Measurements from ENCODE around the gene VEPH1.
"Not testable (repeated sequence)": the region's sequence is repeated elsewhere in the genome, so short reads cannot be mapped to it uniquely, and the experiment has no call there.

Gene VEPH1

GRCh38 chr3:157348304-157349075 lies 154.7 kb downstream of the VEPH1 start:
- peak; percentile 28 for DNase-seq (ENCODE audit: low read depth)

GRCh38 chr3:157347577-157348303 lies 155.5 kb downstream of the VEPH1 start:
- DNase-seq (ENCODE audit: low read depth), result peak; percentile 6

DNA sequence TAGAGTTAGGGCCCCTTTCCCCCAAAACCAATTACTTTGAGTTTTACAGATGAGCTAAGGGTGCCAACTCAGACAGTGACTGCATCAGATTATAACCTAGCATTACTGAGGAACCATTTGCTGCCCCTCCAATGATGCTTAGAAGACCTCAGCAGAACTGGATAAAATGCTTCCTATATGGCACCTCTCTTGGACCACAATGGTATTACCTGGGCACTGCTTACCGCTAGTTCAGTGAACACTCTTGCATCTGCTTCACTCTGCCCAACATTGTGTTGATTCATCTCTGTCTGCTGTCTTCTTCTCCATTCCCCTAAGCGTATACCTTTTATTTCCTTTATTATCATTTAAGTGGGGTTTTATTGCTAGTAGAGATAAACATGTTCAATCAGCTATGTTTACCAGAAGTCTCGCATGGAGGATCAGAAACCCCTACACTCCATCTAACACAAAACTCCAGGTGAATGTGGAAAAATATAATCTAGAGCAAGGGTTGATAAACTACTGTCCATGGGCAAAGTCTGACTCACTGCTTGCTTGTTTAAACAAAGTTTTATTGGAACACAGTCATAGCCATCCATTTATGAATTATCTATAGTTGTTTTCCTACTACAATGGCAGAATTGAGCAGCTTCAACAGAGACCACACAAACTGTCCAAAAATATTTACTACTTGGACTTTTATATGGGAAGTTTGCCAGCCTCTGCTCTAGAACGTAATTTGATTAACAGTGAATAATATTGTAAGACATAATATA lies 166.8 kb downstream of the VEPH1 start:
- peak; percentile 64 for DNase-seq (ENCODE audit: low read depth)

DNA sequence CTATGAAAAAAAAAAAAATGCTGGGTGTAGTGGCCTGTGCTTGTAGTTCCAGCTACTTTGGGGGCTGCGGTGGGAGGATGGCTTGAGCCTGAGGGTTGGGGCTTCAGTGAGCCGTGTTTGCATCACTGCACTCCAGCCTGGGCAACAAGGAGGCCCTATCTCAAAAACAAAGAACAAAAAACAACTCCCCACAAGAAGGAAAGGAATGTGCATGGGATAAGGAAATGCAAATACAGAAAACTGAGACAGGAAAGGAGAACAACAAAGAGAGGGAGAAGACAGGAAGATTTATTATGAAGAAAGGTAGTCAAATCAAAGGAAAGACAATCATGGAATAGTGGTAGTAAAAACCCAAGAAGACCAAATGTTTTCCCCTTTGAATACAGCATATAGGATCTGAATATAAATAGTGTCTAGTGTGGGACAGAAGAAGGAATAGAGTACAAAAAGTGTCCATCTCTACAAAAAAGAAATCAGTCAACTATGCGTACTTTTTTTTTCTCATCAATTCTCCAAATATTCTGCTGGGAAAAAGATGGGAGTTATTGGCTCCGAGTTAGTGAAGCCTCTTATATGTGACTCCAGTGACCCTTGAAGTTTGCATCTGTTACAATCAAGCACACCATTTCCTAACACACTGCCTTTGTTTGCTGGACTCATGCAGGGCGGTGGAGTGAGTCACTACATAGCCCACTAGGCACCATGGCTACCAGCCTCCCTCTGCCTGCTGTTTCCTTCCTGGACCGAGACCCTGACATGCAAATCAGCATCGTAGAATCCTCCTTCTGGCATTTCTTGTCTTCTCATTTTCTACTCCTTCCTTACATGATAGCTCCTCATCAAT lies 167.8 kb downstream of the VEPH1 start:
- DNase-seq (ENCODE audit: low read depth), result peak; percentile 91

DNA sequence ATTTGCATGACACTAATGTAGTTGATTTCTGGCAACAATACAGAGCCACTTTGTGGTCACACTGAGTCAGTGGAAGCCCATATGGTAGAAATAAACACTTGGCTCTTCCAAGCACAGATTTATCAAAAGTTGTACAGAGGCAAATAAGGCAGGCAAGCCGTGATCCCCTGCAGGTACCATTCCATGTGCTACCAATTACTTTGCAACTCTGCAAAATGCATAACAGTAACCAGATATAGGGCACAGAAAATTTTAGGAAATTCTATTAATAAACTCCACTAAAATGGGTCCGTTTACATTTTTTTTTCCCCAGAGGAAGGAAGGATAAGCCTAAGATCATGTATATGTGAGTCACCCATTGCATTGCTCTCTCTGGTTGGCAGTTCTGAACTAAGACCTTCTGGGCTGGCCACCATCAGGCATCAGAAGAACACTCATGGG lies 169.6 kb downstream of the VEPH1 start:
- peak; percentile 87 for DNase-seq (ENCODE audit: low read depth)

DNA sequence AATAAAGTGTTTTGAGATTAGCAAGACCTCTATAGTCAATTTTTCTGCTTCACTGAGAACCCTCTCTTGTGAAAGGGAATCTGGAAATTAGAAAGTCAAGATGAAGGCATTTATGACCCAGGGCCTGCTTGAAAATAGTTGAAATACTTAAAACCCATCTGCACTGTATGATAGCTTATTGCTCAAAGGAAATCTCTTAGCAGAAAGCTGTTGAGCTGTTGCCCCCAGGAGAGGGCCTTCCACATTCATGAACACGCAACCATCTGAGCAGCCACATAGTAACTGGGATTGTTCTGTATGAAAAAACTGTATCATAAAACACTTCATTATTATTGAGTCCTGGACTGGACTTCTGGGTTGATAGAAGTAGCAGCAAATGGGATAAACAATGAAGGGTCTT lies 173.0 kb downstream of the VEPH1 start:
- DNase-seq (ENCODE audit: low read depth), result no peak

DNA sequence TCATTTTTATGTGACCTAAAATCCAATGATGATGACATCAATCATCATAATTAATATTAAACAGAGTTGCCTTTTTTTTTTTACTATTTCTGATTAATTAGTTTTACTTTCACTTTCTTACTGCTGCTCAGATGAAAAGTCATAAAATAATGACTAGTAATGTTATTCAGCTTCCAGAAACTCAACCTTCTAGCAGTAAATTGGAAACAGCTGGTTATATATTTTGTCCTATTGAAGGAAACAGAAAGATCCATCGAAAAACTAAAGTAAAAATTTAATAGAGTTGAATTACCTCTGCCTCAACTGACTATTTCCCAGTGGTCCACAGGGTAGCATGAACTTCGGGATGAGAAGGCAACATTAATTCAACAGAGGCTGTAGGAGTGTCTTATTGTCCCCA lies 173.7 kb downstream of the VEPH1 start:
- DNase-seq (ENCODE audit: low read depth), result peak; percentile 18

GRCh38 chr3:157327837-157328236 lies 175.4 kb downstream of the VEPH1 start:
- no peak for DNase-seq (ENCODE audit: low read depth)

- no peak for DNase-seq (ENCODE audit: low read depth)
These were observed 176.2 kb downstream of the VEPH1 start for GRCh38 chr3:157327018-157327417.

GRCh38 chr3:157324869-157325268 lies 178.3 kb downstream of the VEPH1 start:
- DNase-seq (ENCODE audit: low read depth), result not testable (repeated sequence)

DNA sequence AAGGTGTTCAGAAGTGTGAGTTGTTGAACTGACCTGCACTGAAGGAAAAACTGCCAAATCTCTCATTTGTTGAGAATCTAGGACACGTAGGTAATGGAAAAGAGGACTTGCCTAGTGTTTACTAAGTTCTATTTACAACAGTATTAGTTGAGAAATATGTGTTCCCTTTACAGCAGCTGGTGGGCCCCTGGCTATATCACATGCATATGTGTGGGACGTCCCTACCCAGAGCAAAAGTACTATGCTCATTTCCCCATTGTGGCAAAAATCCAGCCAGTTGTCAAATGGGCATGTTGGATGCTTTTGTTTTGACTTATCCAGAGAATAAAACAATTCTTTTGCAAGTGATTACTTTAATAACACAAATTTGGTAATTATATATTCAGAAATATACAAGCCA lies 179.9 kb downstream of the VEPH1 start:
- no peak for DNase-seq (ENCODE audit: low read depth)

DNA sequence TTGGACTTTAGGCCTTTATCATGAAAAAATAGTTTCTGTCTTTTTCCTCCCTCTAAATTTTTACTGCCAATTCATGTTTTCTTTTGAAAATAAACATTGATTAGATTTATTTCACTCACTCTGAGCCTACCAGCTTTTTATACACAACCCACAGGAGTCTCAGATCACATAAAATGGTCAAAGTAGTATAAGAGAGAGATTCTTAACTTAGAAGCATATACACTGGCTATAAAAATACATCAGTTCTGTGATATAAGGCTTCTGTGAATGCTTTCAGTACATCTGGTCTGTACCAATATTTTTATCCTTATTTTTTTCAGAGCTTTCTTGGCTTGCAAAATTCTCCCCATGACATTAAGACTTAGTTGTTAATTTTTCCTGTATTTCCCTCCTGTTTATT lies 183.5 kb downstream of the VEPH1 start:
- DNase-seq (ENCODE audit: low read depth), result no peak

GRCh38 chr3:157318639-157319288 lies 184.5 kb downstream of the VEPH1 start:
- no peak for DNase-seq (ENCODE audit: low read depth)

- DNase-seq (ENCODE audit: low read depth), result peak; percentile 37
These were observed 185.3 kb downstream of the VEPH1 start for GRCh38 chr3:157317895-157318294.

DNA sequence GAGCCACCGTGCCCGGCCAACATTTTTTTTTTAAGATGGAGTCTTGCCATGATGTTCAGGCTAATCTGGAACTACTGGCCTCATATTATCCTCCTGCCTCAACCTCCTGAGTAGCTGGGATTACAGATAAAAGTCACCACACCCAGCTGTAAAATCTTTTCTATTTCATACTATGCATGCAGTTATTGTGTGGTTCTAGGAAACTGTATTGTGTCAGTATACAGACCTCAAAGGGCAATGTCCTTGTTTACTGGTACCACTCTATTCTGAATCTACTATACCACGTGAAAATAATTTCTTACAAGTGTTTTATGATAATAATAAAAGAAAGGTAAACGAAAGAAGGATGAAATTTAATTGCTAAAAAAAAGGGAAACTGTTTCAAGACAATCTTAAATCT lies 190.0 kb downstream of the VEPH1 start:
- DNase-seq (ENCODE audit: low read depth), result no peak

GRCh38 chr3:157312376-157312745 lies 190.9 kb downstream of the VEPH1 start:
- no peak for DNase-seq (ENCODE audit: low read depth)

DNA sequence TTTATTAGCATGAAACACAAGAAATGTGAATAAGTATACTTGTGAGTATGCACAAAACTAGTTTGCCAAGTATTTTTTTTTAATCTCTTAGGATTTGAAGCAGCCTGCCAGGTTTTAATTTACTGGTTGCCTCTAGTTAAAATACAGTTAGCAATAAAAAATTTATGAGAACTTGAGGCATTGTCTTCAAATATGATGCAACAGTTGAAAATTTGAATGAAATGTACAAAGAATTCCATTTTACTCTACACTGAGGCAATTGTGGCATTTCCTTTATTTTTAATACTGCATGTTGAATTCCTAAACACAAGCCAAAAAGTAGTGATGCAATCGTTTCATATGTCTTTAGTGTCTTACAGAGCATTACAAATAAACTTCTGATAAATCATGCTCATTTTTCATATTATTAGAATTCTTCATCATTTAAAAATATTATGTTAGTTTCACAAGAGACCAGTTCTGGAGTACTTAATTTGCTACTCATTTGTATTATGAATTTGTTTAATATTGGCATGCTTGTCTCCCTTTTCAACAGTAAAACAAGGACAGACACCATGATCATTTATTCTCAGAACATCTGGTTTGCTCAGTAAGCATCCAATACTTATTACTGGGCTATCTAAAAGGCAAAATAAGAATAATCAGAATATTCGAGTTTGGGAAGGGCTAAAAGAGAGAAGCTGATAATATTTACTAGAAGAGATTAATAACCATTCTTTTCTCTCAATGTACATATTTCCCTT lies 191.4 kb downstream of the VEPH1 start:
- DNase-seq (ENCODE audit: low read depth), result peak; percentile 73

DNA sequence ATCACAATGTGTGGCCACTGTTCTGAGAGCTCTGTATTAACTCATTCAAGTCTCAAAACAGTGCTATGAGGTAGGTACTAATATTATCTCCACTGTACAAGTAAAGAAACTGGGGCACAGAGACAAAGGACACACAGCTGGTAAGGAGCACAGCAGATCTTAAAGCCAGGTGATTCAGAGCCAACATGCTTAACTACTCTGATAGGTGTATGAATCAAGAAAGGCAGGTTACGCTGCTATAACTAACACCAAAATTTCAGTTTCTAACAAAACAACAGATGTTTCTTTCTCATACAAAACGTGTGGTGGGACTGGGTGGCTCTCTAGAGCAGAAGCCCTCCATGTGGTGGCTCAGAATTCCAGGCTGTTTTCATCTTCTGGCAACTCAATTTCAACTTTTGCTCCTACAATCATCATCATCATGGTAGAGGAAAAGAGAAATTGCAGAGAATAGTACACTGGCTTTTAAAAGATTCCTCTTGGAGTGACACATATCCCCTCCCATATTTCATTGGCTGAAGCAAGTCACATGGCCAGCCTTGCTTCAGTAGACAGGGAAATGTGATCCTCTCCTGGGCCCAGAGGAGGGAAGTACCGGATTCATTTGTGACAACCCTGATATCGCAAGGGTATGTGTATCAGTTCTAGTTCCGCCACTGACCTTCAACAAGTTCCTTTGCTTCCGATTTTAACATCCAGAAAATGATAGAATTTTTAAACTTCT lies 192.7 kb downstream of the VEPH1 start:
- DNase-seq (ENCODE audit: low read depth), result peak; percentile 5

DNA sequence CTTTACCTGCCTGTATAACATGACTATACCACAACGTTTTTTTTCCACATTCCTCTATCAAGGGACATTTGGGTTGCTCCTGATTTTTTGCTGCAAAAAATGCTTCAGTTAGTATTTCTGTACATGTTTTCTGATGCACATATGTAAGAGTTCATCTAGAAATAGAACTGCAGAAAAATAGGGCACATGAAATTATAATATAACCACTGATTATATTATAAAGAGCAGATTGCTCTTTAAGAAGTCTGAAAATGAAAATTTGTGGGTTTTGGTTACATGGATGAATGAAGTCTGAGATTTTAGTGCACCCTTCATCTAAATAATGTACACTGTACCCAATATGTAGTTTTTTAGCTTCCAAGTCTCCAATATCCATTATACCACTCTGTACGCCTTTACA lies 196.7 kb downstream of the VEPH1 start:
- DNase-seq (ENCODE audit: low read depth), result no peak

DNA sequence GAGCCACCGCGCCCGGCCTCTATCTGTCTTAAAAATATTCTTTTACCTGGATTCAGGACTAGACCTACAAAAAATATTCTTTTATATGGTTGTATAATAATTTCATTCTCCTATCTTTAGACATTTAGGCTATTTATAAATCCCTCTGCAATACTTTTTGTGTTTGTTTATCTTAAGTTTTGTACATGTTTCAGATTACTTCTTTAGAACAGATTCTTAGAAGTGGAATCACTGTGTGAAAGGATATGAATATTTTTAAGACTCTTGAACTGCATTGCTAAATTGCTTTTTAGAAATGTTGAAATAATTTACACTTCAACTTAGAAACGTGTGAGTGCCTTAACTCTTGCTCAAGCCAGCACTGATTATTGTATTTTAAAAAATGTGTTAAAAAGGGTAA lies 197.8 kb downstream of the VEPH1 start:
- DNase-seq (ENCODE audit: low read depth), result no peak
